Posterior vena cava (tissue), 2 donors: ENCODE data around the gene FAM89A. TPM values are rescaled to one million over a fixed set of nuclear protein-coding genes. Genes with fewer than 3 reads are reported as not detected.
"Not testable (repeated sequence)": the region's sequence is repeated elsewhere in the genome, so short reads cannot be mapped to it uniquely, and the experiment has no call there.

Experiments
- DNase-seq: peaks from one replicate; pipeline ENCODE4 v3.0.0-alpha.2; 2020; ENCODE audit warnings: low spot score
- intact Hi-C, 2 donors: fragments of 100-400 bp; cut with DNase I; formaldehyde crosslinking; loops; one replicate each; pipeline versions ENCODE4 v1.14.1 to v1.14.2; 2022 to 2023
- total RNA-seq, 2 donors: library from RNA; stranded (reverse); fragmentation: NEBNext Ultra II Directional; extraction: Animal tissue kit (Norgen Biotek cat#: 25700); gene quantifications; one replicate each; pipeline ENCODE4 v1.2.1, GENCODE V29; 2021
- donor health status: DM: yes; HTN: yes; CAD: no.
- donor health status: DM: yes; HTN: yes; CAD: no.

FAM89A gene
- total RNA-seq, 2 donors from 2014 or later: 8.4 to 11.2 TPM

DNA sequence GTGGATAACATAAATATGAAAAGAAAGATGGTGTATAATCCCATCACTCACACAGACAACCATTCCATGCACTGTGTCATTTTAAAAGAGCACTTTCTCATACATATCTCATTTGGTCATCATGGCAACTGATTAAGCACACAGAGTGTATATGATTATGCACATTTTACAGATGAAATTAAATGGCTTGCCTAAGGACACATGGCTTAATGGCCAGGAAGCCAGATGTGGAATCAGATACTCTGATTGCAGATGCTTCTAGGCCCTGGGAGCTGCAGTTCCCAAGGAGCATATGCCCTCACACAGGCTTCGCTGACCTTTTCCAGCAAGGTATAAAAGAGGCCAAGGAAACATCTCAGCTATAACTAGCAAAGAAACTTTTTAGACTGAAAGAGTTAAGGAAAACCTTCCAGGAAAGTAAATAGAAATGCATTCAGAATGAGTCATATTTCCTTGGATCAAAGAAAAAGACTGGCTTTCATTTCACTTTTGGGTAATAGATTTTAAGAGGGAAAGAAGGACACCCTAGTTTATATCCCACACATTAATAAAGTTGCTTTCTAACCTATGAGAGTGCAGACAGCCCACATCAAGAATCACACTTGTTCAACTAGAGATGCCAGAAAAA lies 19.6 kb upstream of the FAM89A start:
- DNase-seq: no peak
- intact Hi-C loops: no loop called here

DNA sequence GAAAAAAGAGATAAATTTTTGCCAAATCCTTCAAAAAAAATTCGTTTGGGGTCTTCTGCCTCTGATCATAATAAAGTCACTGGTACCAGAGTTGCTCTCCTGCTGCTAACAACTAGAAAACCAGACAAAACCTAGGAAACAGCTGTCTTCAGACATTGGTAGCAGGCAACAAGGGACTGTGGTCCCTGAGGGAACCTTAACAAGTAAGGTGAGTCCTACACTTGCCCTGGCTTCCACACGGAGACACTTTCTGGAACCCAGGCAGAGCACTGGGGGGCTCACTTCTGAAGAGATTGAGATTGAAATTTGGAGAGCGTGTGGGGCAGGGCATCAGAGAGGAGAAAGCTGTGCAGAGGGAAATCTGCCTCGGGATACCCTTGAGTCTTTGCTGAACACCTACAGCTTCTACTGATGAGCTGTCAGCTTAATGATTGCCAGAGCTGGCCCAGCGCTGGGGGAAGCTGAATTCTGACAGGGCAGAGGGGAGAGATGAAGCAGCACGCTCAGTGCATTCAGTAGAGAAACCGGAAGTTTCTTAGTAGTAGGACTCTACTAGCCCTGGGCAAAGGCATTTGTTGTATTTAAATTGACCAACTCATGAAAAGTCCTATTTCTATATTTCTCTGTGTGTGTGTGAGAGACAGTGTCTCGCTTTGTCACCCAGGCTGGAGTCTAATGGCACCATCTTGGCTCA lies 18.5 kb upstream of the FAM89A start:
- intact Hi-C loops: no loop called here
- no peak for DNase-seq

DNA sequence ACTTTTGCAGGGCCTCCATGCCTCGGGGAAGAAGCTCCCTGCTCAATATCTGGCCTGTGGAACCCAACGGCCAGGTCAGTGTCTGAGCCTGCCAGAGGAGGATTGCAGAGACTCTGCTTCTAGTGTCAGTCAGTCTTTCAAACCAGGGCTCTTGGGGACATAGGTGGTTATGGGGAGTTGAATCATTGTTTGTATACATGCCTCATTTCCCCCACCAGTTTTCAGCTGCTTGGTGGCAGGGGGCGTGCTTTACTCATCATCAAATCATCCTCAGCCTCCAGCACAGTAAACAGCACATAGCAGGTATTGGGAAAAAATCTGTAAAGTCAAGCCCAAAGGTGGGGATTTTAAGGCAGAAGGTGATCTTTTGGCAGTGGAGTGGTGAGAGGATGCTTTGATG lies 17.4 kb upstream of the FAM89A start:
- intact Hi-C loops: no loop called here

DNA sequence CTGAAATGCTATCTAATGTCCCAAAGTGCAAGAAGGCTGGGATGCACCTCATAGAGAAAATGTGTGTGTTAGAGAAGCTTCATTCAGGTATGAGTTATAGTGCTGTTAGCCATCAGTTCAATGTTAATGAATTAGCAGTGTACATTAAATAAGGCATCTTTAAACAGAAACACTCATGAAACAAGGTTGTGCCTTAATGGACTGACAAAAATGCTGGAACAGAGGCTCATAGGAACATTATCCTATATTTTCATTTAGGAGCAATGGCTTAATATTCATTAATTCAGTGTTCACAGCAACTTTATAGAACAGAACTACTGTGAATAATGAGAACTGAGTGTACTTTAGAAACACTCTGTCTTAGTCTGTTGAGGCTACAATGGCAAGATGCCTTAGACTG lies 15.2 kb upstream of the FAM89A start:
- DNase-seq: no peak
- intact Hi-C loops: no loop called here

More for the DNA sequence above, 17.4 kb upstream of the FAM89A start:
- no peak for DNase-seq

DNA sequence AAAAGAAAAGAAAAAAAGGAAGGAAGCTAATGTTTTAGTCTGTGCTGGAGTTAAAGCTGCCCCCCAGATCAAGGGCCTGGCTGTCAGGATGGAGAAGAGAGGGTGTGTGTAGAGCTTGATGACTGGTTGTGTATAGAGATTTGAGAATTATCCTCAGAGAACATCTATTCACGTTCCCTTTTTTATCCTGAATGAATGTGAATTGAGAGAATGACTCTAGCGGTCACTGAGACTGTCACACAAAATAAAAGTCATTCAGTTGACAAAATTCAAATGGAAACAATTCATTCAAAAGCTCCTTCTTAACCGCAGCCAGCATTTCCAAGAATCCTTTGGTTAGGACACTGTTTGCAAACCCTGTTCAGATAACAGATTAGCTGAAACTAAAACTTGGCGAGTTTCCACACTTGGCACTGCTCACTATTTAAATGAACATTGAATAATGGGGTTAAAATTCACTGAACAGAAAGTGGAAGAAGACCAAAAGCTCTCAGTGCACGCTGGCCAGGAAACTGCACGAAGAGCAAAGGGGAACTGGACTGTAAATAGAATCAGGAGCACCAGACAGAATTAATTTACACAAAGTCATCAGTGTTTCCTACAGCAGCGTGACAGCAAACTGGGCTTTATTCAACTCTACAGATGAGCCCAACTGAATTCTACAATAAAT lies 13.6 kb upstream of the FAM89A start:
- intact Hi-C loops: no loop called here

GRCh38 chr1:231052777-231053176 lies 12.7 kb upstream of the FAM89A start:
- intact Hi-C loops: no loop called here
- DNase-seq: no peak

More for the DNA sequence above, 13.6 kb upstream of the FAM89A start:
- DNase-seq: no peak

DNA sequence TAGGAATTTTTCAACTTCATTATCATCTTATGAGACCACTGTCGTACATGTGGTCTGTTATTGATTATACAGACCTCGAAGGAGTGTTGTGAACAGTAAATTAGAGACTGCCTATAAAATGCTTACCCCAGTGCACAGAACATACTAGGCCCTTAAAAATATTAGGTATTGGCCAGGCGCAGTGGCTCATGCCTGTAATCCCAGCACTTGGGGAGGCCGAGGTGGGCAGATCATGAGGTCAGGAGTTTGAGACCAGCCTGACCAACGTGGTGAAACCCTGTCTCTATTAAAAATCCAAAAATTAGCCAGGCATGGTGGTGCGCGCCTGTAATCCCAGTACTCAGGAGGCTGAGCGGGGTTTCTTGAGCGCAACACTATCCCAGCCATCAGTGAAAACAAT lies 10.9 kb upstream of the FAM89A start:
- intact Hi-C loops, DNase-seq: not testable (repeated sequence)

- intact Hi-C loops: no loop called here
- DNase-seq: no peak
Measured at GRCh38 chr1:231050395-231050794, 10.3 kb upstream of the FAM89A start.

- DNase-seq: no peak
- intact Hi-C loops: no loop called here
Measured at GRCh38 chr1:231049121-231049979, 9.3 kb upstream of the FAM89A start.

GRCh38 chr1:231048419-231048818 lies 8.4 kb upstream of the FAM89A start:
- DNase-seq, intact Hi-C loops: not testable (repeated sequence)

GRCh38 chr1:231047529-231047928 lies 7.5 kb upstream of the FAM89A start:
- intact Hi-C loops, DNase-seq: not testable (repeated sequence)

DNA sequence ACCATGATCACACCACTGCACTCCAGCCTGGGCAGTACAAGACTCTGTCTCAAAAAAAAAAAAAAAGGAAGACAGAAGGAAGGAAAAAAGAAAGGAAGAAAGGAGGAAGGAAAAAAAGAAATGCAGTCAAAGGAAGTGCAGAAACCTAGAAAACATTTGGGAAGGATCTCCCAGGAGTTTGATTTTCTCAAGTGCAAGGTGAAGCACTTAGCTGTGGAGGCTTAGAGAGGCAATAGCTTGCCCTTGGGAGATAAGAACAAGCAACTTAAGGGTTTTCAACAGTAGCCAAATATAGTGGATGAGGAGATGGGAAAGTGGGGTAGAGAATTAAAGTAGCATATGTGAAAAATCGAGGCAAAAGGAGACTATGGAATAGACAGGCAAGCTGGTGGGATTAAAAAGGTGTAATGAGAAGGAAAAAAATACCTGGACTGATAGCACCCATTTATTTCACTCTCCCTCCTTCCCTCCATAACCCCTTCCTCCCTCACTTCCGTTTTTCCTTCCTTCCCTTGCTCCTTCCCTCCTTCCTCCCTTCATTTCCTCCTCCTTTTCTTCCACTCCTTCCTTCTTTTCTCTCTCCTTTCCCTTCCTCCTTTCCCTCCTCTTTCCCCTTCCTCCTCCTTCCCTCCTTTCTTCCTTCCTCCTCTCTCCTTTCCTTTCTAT lies 6.8 kb upstream of the FAM89A start:
- intact Hi-C loops: no loop called here
- no peak for DNase-seq

- intact Hi-C loops, DNase-seq: not testable (repeated sequence)
Measured at GRCh38 chr1:231045921-231046729, 6.1 kb upstream of the FAM89A start.

DNA sequence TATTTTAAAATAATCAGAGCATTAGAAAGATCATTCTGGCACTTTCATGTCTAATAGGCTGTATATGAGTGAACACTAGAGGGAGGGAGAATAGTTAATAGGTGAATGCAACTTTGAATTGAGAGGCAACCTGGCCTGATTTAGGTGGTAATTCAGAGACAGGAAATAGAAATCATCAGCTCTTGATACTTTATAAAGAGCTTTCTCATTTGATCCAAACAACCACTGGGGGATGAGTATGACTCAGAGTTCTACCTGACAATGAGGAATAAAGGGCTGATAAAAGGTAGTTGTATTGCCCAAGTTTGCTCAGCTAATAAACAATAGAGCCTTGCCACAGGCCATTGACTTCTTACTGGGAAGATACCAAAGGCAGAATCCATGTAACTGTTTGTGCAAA lies 5.2 kb upstream of the FAM89A start:
- DNase-seq: no peak
- intact Hi-C loops: no loop called here

DNA sequence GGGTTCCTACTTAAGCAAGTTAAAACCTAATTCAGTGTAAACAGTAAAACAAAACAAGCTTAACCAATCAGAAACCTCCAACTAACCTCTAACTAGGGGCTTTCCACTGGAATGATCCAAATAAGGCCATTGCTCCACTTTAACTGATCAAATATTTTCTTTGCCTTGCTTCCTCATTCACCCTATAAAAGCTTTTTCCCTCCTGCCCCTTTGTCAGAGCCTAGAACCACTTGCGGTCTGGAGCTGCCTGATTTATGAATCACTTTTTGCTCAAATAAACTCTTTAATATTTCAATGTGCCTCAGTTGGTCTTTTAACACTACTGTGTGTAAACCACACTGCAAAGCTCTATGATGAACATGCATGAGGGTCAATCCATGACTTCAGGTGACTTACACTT lies 4.5 kb upstream of the FAM89A start:
- intact Hi-C loops: no loop called here

DNA sequence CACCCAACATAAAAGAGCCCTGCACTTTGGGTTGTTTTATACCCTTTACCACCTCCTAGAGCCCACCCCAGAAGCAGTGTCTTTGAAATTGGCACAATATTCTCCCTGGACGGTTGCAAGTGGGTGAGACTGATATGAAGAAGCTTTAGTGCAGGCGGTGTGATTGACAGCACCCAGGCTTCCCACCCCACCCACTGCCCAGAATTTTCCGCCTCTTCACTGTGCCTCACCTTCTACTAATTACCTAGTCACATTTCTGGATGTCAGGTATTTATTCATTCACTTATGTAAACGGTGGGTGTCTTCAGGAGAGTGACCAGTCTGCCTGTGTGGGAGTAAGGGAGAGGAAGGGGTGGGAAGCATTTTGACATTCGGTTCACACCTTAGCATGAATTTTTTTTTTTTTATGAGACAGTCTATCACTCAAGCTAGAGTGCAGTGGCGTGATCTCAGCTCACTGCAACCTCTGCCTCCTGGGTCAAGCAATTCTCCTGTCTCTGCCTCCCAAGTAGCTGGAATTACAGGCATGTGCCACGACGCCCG lies 1.7 kb upstream of the FAM89A start:
- intact Hi-C loops: no loop called here
- DNase-seq: no peak

More for the DNA sequence above, 4.5 kb upstream of the FAM89A start:
- no peak for DNase-seq

DNA sequence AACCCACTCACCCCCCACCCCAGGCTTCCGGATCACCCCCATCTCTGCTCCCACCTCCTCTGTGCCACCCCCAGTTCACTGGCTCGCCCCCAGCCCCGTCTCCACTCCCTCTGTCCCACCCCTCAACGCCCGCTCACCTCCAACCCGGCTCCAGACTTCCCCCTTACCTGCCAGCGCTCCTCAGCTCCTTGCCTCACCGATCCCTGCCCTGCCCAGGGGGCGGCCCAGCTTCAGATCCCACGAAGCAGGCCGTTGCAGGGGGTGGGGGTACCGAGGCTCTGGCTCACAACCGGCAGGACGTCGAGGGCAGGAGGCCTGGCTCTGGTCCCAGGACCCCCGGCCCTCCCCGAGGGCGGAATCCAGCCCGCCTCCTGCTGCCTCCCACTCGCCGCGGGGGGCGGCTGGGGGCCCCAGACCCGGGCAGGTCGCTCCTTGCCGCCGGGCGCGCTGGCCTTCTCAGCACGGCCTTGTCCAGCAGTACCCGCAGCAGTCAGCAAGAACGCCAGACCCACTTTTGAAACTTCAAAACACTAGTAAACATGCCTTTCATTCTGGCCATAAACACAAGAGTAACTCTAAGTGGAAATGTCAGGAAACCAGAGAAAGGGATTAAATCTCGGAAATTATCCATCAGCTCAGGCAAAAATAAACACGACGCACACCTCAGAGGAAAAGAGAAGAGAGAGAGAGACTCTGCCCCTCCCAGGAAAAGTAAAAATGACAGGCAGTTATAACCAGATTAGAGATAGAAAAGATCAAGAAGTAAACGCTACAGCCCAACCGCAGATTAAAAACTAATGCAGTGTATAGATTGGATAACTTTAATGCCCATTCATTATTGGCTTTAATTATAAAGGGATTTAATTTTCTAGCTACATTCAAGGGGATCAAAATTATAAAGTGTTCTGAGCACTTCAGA lies 1.0 kb upstream of the FAM89A start:
- DNase-seq: no peak
- intact Hi-C loops: no loop called here
